K562 (cell line): ENCODE measurements around the gene DPM1. TPM values are rescaled to one million over a fixed set of nuclear protein-coding genes. Genes with fewer than 3 reads are reported as not detected.
A peak's percentile ranks its signal among the peaks of the same experiment; 100 is the strongest.

ENCODE experiments used
- ATAC-seq: fragments of 200-7000 bp; cut with Tn5 transposase; 3 replicates; pipeline ENCODE4 v1.9.1; 2020; ENCODE audit warnings: moderate library complexity
- BruUV-seq: library from RNA; stranded (reverse); fragments of 400-500 nt; replicated peaks from 2 replicates; lab custom pipeline; 2021; lab: Mats Ljungman, UMichigan
- CTCF ChIA-PET: fragments of 300-600 bp; formaldehyde crosslinking; extraction: SDS; loops from one replicate; lab custom pipeline; 2021; ENCODE audit warnings: low intra/inter-chr PET ratio; lab: Yijun Ruan, JAX
- POLR2A ChIA-PET: fragments of 300-600, 350-650 bp; sonication (Branson Sonifier 250); formaldehyde crosslinking; extraction: SDS; loops from one replicate; lab custom pipeline; 2021; ENCODE audit warnings: antibody characterized with exemption, inconsistent platforms; lab: Yijun Ruan, JAX
- DNase-seq, 4 experiments: peaks; one replicate each; pipeline versions ENCODE4 v3.0.0 to v3.0.0-alpha.2; 2011 to 2018; ENCODE audit warnings: low spot score in 3 of 4, mixed read lengths in 3 of 4; ENCODE audit errors: extremely low read depth in 1 of 4
- FAIRE-seq: peaks from 2 replicates; lab custom pipeline; 2011; peaks lifted over from hg19 to GRCh38; lab: Jason Lieb, UNC
- H2AFZ ChIP-seq: 2 replicates; pipeline ENCODE4 v1.6.0; 2011; ENCODE audit warnings: low read depth, low read length, control low read depth, inconsistent platforms
- H3K27ac ChIP-seq: fragments of 200-600 bp; 3 replicates; pipeline ENCODE4 v1.8.0; 2011; ENCODE audit warnings: low read depth, mild to moderate bottlenecking, control low read depth, inconsistent platforms, low read length, moderate library complexity, mixed read lengths; ENCODE audit errors: extremely low read depth
- H3K27me3 ChIP-seq, 2 experiments: fragments of 300-600 bp in 1 of 2; 2 replicates in 1 of 2; 3 replicates in 1 of 2; pipeline versions ENCODE4 v1.6.0 to v1.8.0; 2011; ENCODE audit warnings: inconsistent platforms in 2 of 2, low read length in 2 of 2, mild to moderate bottlenecking in 1 of 2, mixed read lengths in 1 of 2, moderate library complexity in 1 of 2; ENCODE audit not compliant: control insufficient read depth in 2 of 2, insufficient read depth in 2 of 2
- H3K36me3 ChIP-seq: fragments of 300-600 bp; 3 replicates; pipeline ENCODE4 v1.8.0; 2011; ENCODE audit warnings: mild to moderate bottlenecking, low read length, inconsistent platforms; ENCODE audit not compliant: control insufficient read depth, insufficient read depth
- H3K4me1 ChIP-seq, 2 experiments: fragments of 200-600 bp in 1 of 2; replicated peaks in 1 of 2; 2 replicates in 1 of 2; 3 replicates in 1 of 2; pipeline versions ENCODE4 v1.5.1 to v1.8.0; 2011; ENCODE audit warnings: inconsistent platforms in 2 of 2, low read length in 2 of 2, mild to moderate bottlenecking in 1 of 2, mixed read lengths in 1 of 2, moderate library complexity in 1 of 2; ENCODE audit not compliant: control insufficient read depth in 2 of 2, insufficient read depth in 2 of 2
- H3K4me2 ChIP-seq: 2 replicates; pipeline ENCODE4 v1.6.1; 2011; ENCODE audit warnings: low read length, control low read depth, inconsistent platforms, mixed read lengths; ENCODE audit not compliant: insufficient read depth
- H3K4me3 ChIP-seq: fragments of 200-600 bp; sonication (generic), shearing (Covaris generic); 2 replicates; pipeline ENCODE4 v1.5.1; 2016; ENCODE audit warnings: control low read depth, inconsistent platforms
- H3K79me2 ChIP-seq: fragments of 200-600 bp; 3 replicates; pipeline ENCODE4 v1.8.0; 2011; ENCODE audit warnings: low read length, inconsistent platforms; ENCODE audit not compliant: control insufficient read depth, insufficient read depth
- H3K9ac ChIP-seq, 2 experiments: 2 replicates each; pipeline versions ENCODE4 v1.6.0 to v1.6.1; 2011; ENCODE audit warnings: low read depth in 2 of 2, low read length in 2 of 2, control low read depth in 1 of 2, inconsistent platforms in 1 of 2, mild to moderate bottlenecking in 1 of 2, mixed read lengths in 1 of 2; ENCODE audit not compliant: insufficient read depth in 1 of 2
- H3K9me1 ChIP-seq: one replicate; pipeline ENCODE4 v1.6.0; 2011; ENCODE audit warnings: inconsistent platforms, mild to moderate bottlenecking, low read length, moderate library complexity; ENCODE audit not compliant: control insufficient read depth, insufficient read depth
- H3K9me3 ChIP-seq: replicated peaks from 2 replicates; pipeline ENCODE4 v1.5.1; 2011; ENCODE audit warnings: low read depth, low read length, inconsistent platforms; ENCODE audit not compliant: control insufficient read depth, insufficient read depth
- H4K20me1 ChIP-seq: replicated peaks from 2 replicates; pipeline ENCODE4 v1.6.1; 2011; ENCODE audit warnings: low read length, inconsistent platforms, mixed read lengths; ENCODE audit not compliant: control insufficient read depth, insufficient read depth
- ATF3 ChIP-seq, 2 experiments: fragments of 450-650 bp in 1 of 2; sonication (generic) in 1 of 2; formaldehyde crosslinking in 1 of 2; IDR thresholded peaks in 1 of 2; conservative IDR thresholded peaks in 1 of 2; 2 replicates each; pipeline versions ENCODE4 v1.6.1 to v1.8.1; 2016 to 2023; ENCODE audit warnings: mild to moderate bottlenecking in 2 of 2, moderate library complexity in 2 of 2, inconsistent platforms in 1 of 2, missing genetic modification reagents in 1 of 2
- BCL6 ChIP-seq: fragments of 250-450 bp; sonication (Bioruptor Pico); IDR thresholded peaks from 2 replicates; pipeline ENCODE4 v1.4.0; 2020
- EP300 ChIP-seq: IDR thresholded peaks from 2 replicates; pipeline ENCODE4 v1.6.1; 2012; ENCODE audit warnings: low read length, improper control_type of control experiment
- HNRNPK ChIP-seq: fragments of 200-400 bp; formaldehyde crosslinking; IDR thresholded peaks from one replicate; pipeline ENCODE4 v1.6.1; 2018; ENCODE audit warnings: mild to moderate bottlenecking, low read depth, low read length; ENCODE audit not compliant: poor library complexity, severe bottlenecking
- PKNOX1 ChIP-seq: fragments of 450-650 bp; IDR thresholded peaks from 2 replicates; pipeline ENCODE4 v1.6.1; 2016
- PPARD ChIP-seq: fragments of 250-450 bp; sonication (Bioruptor Pico); IDR thresholded peaks from 2 replicates; pipeline ENCODE4 v1.8.0; 2022; ENCODE audit warnings: inconsistent platforms, mild to moderate bottlenecking, moderate library complexity
- RFX1 ChIP-seq: fragments of 450-650 bp; IDR thresholded peaks from 2 replicates; pipeline ENCODE4 v1.6.1; 2016; ENCODE audit warnings: mild to moderate bottlenecking, moderate library complexity
- TAL1 ChIP-seq: fragments of 450-650 bp; IDR thresholded peaks from 2 replicates; pipeline ENCODE4 v1.6.1; 2016; ENCODE audit warnings: mild to moderate bottlenecking
- ZNF282 ChIP-seq: sonication (generic); formaldehyde crosslinking; IDR thresholded peaks from 2 replicates; pipeline ENCODE4 v1.8.1; 2023; ENCODE audit warnings: missing genetic modification reagents
- ZNF398 ChIP-seq: fragments of 250-450 bp; sonication (Bioruptor Pico); IDR thresholded peaks from 2 replicates; pipeline ENCODE4 v1.8.0; 2021; ENCODE audit warnings: moderate library complexity, mild to moderate bottlenecking, inconsistent platforms
- ZNF717 ChIP-seq: fragments of 250-450 bp; sonication (Bioruptor Pico); IDR thresholded peaks from 2 replicates; pipeline ENCODE4 v1.5.0; 2021
- in situ Hi-C: fragments of 300-500 bp; cut with MboI; formaldehyde crosslinking; loops from 4 replicates; pipeline ENCODE4 v1.15.0; 2018; ENCODE audit warnings: inconsistent platforms, mixed read lengths
- intact Hi-C: fragments of 100-400 bp; cut with micrococcal nuclease; formaldehyde crosslinking; loops from 2 replicates; pipeline ENCODE4 v1.14.2; 2022
- polyA plus RNA-seq, 8 experiments: library from polyadenylated mRNA; depleted of rRNA in 4 of 8; stranded (reverse) in 5 of 8; unstranded in 3 of 8; fragments of >200 nt; fragmentation: Nextera tagmentation in 2 of 8; fragmentation: Illumina TruSeq in 1 of 8; extraction: Ambion mirVana in 2 of 8; extraction: Trizol in 1 of 8; gene quantifications; 2 replicates each; pipeline versions ENCODE4 v1.2.1 to v1.2.3, GENCODE V29; 2011 to 2014; ENCODE audit warnings: inconsistent platforms in 1 of 8, missing spikeins in 1 of 8
- total RNA-seq, 7 experiments: library from RNA; depleted of rRNA in 6 of 7; stranded (reverse); fragments of >200 nt in 6 of 7; fragmentation: Illumina TruSeq in 2 of 7; extraction: Trizol in 2 of 7; gene quantifications; 2 replicates each; pipeline versions ENCODE4 v1.2.1 to v1.2.3, GENCODE V29; 2011 to 2021; ENCODE audit warnings: low replicate concordance in 1 of 7
- TF ChIP-seq, protein P1 (sequence below), 2 experiments: fragments of 450-650 bp; IDR thresholded peaks; 2 replicates each; pipeline ENCODE4 v1.6.1; 2018; ENCODE audit warnings: mild to moderate bottlenecking in 2 of 2, low read depth in 1 of 2; ENCODE audit not compliant: partially characterized antibody in 2 of 2
- TF ChIP-seq, protein P2 (sequence below): IDR thresholded peaks from 2 replicates; pipeline ENCODE4 v1.6.1; 2012; ENCODE audit warnings: low read depth, low read length, improper control_type of control experiment, borderline replicate concordance

DPM1 gene
- total and polyA plus RNA-seq, 9 of the 15 experiments (the other 6 are each of a cell fraction or from before 2014, with no cell fraction given) = 75.2 to 190 (median 153) TPM

- H3K27me3 ChIP-seq = no peaks in the 10 kb centered on the region
- BruUV-seq = no TSS peak
- H3K4me2 ChIP-seq = no peak overlapping the region
- H3K9ac ChIP-seq = no peak overlapping the region
- CTCF ChIA-PET = no interaction called here
- H4K20me1 ChIP-seq = peaks cover 43% of the 10 kb centered on the region
- no peaks in the 10 kb centered on the region for H3K9me1 ChIP-seq
- intact Hi-C loops (no loop called here), in situ Hi-C loops (no loop called here)
- no peak overlapping the region for H3K27ac ChIP-seq
- no peaks in the 10 kb centered on the region for H3K9me3 ChIP-seq
- H3K4me3 ChIP-seq = no peak overlapping the region
- ATAC-seq (no peak), DNase-seq (no peak), FAIRE-seq (no peak)
- H3K4me1 ChIP-seq = peaks cover 0 to 28% of the 10 kb centered on the region in 2 experiments; a peak in 2 of 5 replicates
- H2AFZ ChIP-seq = no peak overlapping the region
- POLR2A ChIA-PET = interaction anchor here (1.5 to 3.0 kb wide), 6 partner anchors 10 to 56 kb away, joined by 4 to 25 read pairs (median 10); partner anchors contain the start of gene ADNP
- peaks cover 98% of the 10 kb centered on the region for H3K79me2 ChIP-seq
- H3K36me3 ChIP-seq = peaks cover 90% of the 10 kb centered on the region
- no peak for TF ChIP-seq PPARD (CRISPR knock-in tag)
- TF ChIP-seq ZNF282 (CRISPR knock-in tag) = no peak
- peak; percentile 86 for TF ChIP-seq RFX1
- peak; percentile 45; the same call in 1 of the 2 replicates for TF ChIP-seq TAL1
- TF ChIP-seq ZNF398 (CRISPR knock-in tag) = no peak
- peak; percentile 41; the same call in 1 of the 2 replicates for TF ChIP-seq ATF3 (IDR thresholded peaks at IDR 0.05)
- TF ChIP-seq ATF3 (CRISPR knock-in tag; conservative IDR thresholded peaks at IDR 0.05) = no peak
- TF ChIP-seq HNRNPK = no peak
- TF ChIP-seq EP300 = 0 out of 2 replicates have a peak, but pooled peaks have one; percentile 5
- TF ChIP-seq PKNOX1 = no peak
- TF ChIP-seq, protein P1, sequence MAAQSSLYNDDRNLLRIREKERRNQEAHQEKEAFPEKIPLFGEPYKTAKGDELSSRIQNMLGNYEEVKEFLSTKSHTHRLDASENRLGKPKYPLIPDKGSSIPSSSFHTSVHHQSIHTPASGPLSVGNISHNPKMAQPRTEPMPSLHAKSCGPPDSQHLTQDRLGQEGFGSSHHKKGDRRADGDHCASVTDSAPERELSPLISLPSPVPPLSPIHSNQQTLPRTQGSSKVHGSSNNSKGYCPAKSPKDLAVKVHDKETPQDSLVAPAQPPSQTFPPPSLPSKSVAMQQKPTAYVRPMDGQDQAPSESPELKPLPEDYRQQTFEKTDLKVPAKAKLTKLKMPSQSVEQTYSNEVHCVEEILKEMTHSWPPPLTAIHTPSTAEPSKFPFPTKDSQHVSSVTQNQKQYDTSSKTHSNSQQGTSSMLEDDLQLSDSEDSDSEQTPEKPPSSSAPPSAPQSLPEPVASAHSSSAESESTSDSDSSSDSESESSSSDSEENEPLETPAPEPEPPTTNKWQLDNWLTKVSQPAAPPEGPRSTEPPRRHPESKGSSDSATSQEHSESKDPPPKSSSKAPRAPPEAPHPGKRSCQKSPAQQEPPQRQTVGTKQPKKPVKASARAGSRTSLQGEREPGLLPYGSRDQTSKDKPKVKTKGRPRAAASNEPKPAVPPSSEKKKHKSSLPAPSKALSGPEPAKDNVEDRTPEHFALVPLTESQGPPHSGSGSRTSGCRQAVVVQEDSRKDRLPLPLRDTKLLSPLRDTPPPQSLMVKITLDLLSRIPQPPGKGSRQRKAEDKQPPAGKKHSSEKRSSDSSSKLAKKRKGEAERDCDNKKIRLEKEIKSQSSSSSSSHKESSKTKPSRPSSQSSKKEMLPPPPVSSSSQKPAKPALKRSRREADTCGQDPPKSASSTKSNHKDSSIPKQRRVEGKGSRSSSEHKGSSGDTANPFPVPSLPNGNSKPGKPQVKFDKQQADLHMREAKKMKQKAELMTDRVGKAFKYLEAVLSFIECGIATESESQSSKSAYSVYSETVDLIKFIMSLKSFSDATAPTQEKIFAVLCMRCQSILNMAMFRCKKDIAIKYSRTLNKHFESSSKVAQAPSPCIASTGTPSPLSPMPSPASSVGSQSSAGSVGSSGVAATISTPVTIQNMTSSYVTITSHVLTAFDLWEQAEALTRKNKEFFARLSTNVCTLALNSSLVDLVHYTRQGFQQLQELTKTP (IDR thresholded peaks at IDR 0.05; ENCODE audit: low read depth in 1 of 2, partially characterized antibody in 2 of 2) = no peak
- TF ChIP-seq BCL6 = no peak
- no peak for TF ChIP-seq ZNF717 (CRISPR knock-in tag)
- TF ChIP-seq, protein P2, sequence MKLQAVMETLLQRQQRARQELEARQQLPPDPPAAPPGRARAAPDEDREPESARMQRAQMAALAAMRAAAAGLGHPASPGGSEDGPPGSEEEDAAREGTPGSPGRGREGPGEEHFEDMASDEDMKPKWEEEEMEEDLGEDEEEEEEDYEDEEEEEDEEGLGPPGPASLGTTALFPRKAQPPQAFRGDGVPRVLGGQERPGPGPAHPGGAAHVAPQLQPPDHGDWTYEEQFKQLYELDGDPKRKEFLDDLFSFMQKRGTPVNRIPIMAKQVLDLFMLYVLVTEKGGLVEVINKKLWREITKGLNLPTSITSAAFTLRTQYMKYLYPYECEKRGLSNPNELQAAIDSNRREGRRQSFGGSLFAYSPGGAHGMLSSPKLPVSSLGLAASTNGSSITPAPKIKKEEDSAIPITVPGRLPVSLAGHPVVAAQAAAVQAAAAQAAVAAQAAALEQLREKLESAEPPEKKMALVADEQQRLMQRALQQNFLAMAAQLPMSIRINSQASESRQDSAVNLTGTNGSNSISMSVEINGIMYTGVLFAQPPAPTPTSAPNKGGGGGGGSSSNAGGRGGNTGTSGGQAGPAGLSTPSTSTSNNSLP = no peak
Measured at GRCh38 chr20:50920997-50921396, 37.3 kb downstream of the DPM1 start.
